ENCODE data around the gene METTL16. TPM values are rescaled to one million over a fixed set of nuclear protein-coding genes. Genes with fewer than 3 reads are reported as not detected.

The METTL16 gene
- total and polyA plus RNA-seq, 2 experiments from 2014 or later: 40.1 to 80.8 TPM

GRCh38 chr17:2376107-2376506 is 135.6 kb downstream of the METTL16 start (continued):
- no peak for TF ChIP-seq CREB1 (CRISPR knock-in tag; IDR thresholded peaks at IDR 0.05; ENCODE audit: low read depth)
- TF ChIP-seq STAT1 (IDR thresholded peaks at IDR 0.05; ENCODE audit: unreplicated experiment): no peak
- no peak for TF ChIP-seq JUNB (IDR thresholded peaks at IDR 0.05; ENCODE audit: unreplicated experiment)
- TF ChIP-seq ZNF462 (CRISPR knock-in tag; IDR thresholded peaks at IDR 0.05): no peak
- no peak for TF ChIP-seq ZNF331 (CRISPR knock-in tag; IDR thresholded peaks at IDR 0.05; ENCODE audit: low read depth)

GRCh38 chr17:2375406-2375805 is 136.3 kb downstream of the METTL16 start:
- H3K4me3 Mint-ChIP-seq: no peak overlapping the region
- H3K4me1 Mint-ChIP-seq: peaks cover 5% of the 10 kb centered on the region
- TF ChIP-seq ZNF114 (CRISPR knock-in tag; IDR thresholded peaks at IDR 0.05) (no peak), JUNB (IDR thresholded peaks at IDR 0.05; ENCODE audit: unreplicated experiment) (no peak), NANOG (IDR thresholded peaks at IDR 0.05; ENCODE audit: borderline replicate concordance) (no peak), STAT1 (IDR thresholded peaks at IDR 0.05; ENCODE audit: unreplicated experiment) (no peak), REST (IDR thresholded peaks at IDR 0.05; ENCODE audit: unreplicated experiment) (no peak), CTCF (conservative IDR thresholded peaks at IDR 0.05; ENCODE audit: low read depth in 2 of 2) (no peak), ZNF331 (CRISPR knock-in tag; IDR thresholded peaks at IDR 0.05; ENCODE audit: low read depth) (no peak), POLR2AphosphoS5 (IDR thresholded peaks at IDR 0.05; ENCODE audit: low read depth) (no peak), EZH2phosphoT487 (IDR thresholded peaks at IDR 0.05; ENCODE audit: unreplicated experiment) (no peak), ETS1 (IDR thresholded peaks at IDR 0.05) (no peak)

More at GRCh38 chr17:2375406-2375805, 136.3 kb downstream of the METTL16 start:
- no peaks in the 10 kb centered on the region; the same call in 1 of the 2 replicates for H4K20me1 ChIP-seq (replicated peaks; ENCODE audit: insufficient read depth)
- no peaks in the 10 kb centered on the region for H3K79me2 ChIP-seq (replicated peaks; ENCODE audit: insufficient read depth)
- 0 out of 2 replicates have a peak, but pooled peaks cover 3% of the 10 kb centered on the region for H3F3A ChIP-seq (replicated peaks; ENCODE audit: low read depth)
- no peaks in the 10 kb centered on the region for H3K4me1 ChIP-seq (ENCODE audit: insufficient read depth)
- no peak overlapping the region for H3K27ac ChIP-seq (ENCODE audit: low read depth)
- ATAC-seq: no peak
- no peaks in the 10 kb centered on the region for H3K9me3 Mint-ChIP-seq
- no peaks in the 10 kb centered on the region for H3K36me3 ChIP-seq (ENCODE audit: insufficient read depth)
- no peak overlapping the region for H3K4me2 ChIP-seq
- no peak overlapping the region for H3K27ac Mint-ChIP-seq
- H3K27me3 ChIP-seq (ENCODE audit: insufficient read depth): no peaks in the 10 kb centered on the region
- peaks cover 32% of the 10 kb centered on the region for H3K36me3 Mint-ChIP-seq (ENCODE audit: low read depth)
- DNase-seq (ENCODE audit: low spot score): no peak
- H3K4me3 ChIP-seq: no peak overlapping the region
- H3K9me2 ChIP-seq (ENCODE audit: insufficient read depth): no peaks in the 10 kb centered on the region
- no peak overlapping the region for H2AFZ ChIP-seq
- peaks cover 13% of the 10 kb centered on the region for H3K27me3 Mint-ChIP-seq (ENCODE audit: insufficient read depth, low read depth, poor library complexity)

All from GM23338 (cell line).